GM12874 (cell line): ENCODE results near the gene SLC22A15.

Experiments used
- CTCF ChIP-seq: IDR thresholded peaks from 2 replicates; pipeline ENCODE4 v1.5.1; 2011; ENCODE audit warnings: low read depth, mild to moderate bottlenecking, control low read depth, low read length, moderate library complexity; ENCODE audit not compliant: insufficient read depth

Gene SLC22A15

GRCh38 chr1:115951560-115951959 is 24.8 kb upstream of the SLC22A15 start:
- no peak for TF ChIP-seq CTCF

- TF ChIP-seq CTCF = no peak
These were observed 23.8 kb upstream of the SLC22A15 start for GRCh38 chr1:115952547-115952946.

GRCh38 chr1:115953180-115953579 is 23.1 kb upstream of the SLC22A15 start:
- TF ChIP-seq CTCF = no peak

- no peak for TF ChIP-seq CTCF
These were observed 21.6 kb upstream of the SLC22A15 start for GRCh38 chr1:115954684-115955083.

GRCh38 chr1:115955228-115955627 is 21.1 kb upstream of the SLC22A15 start:
- TF ChIP-seq CTCF = no peak

GRCh38 chr1:115958866-115959265 is 17.4 kb upstream of the SLC22A15 start:
- TF ChIP-seq CTCF = no peak

GRCh38 chr1:115969509-115969908 is 6.8 kb upstream of the SLC22A15 start:
- TF ChIP-seq CTCF = no peak

GRCh38 chr1:115973154-115973553 is 3.2 kb upstream of the SLC22A15 start:
- no peak for TF ChIP-seq CTCF
